Measurements from ENCODE around the gene ZNF177. TPM values are rescaled to one million over a fixed set of nuclear protein-coding genes. Genes with fewer than 3 reads are reported as not detected.

Gene ZNF177
- total RNA-seq, 3 donors from 2014 or later (not counting 1 experiment from before 2014, with no cell fraction given): 0.31 to 1.5 (median 1.2) TPM

- peaks cover 2% of the 10 kb centered on the region for H3K4me1 ChIP-seq (ENCODE audit: control insufficient read depth, insufficient read depth, low read length)
- Mint-ChIP-seq H3K4me3 (no peak overlapping the region), H3K36me3 (peaks cover 49% of the 10 kb centered on the region), H3K27me3 (ENCODE audit: low read depth in 2 of 2) (no peaks in the 10 kb centered on the region), H3K27ac (no peak overlapping the region), H3K4me1 (peaks cover 2 to 14% of the 10 kb centered on the region in 2 donors), H3K9me3 (peaks cover 6 to 17% of the 10 kb centered on the region in 2 donors)
- TF ChIP-seq CTCF (IDR thresholded peaks at IDR 0.05): no peak
- H3K36me3 ChIP-seq (ENCODE audit: control insufficient read depth, insufficient read depth, low read length): peaks cover 23% of the 10 kb centered on the region
- H3K27ac ChIP-seq (ENCODE audit: low read length): no peak overlapping the region
- DNase-seq: no peak
- peaks cover 41% of the 10 kb centered on the region for H3K9me3 ChIP-seq (ENCODE audit: control insufficient read depth, insufficient read depth, low read length)
- intact Hi-C loops (cut with micrococcal nuclease): no loop called here
- H3K4me3 ChIP-seq (ENCODE audit: low read length): no peak overlapping the region
- H3K27me3 ChIP-seq (ENCODE audit: control insufficient read depth, insufficient read depth, low read length): no peaks in the 10 kb centered on the region
- no peak for ATAC-seq
Measured at GRCh38 chr19:9329999-9330398, 32.8 kb upstream of the ZNF177 start.

GRCh38 chr19:9342610-9343304 lies 20.1 kb upstream of the ZNF177 start:
- Mint-ChIP-seq H3K9me3 (peaks cover 17 to 34% of the 10 kb centered on the region in 2 donors), H3K4me1 (peaks cover 0 to 5% of the 10 kb centered on the region in 2 donors), H3K27ac (no peak overlapping the region), H3K4me3 (no peak overlapping the region), H3K27me3 (ENCODE audit: low read depth in 2 of 2) (no peaks in the 10 kb centered on the region), H3K36me3 (peaks cover 77% of the 10 kb centered on the region)
- Histone ChIP-seq H3K27me3 (ENCODE audit: control insufficient read depth, insufficient read depth, low read length) (no peaks in the 10 kb centered on the region), H3K9me3 (ENCODE audit: control insufficient read depth, insufficient read depth, low read length) (peaks cover 53% of the 10 kb centered on the region), H3K4me3 (ENCODE audit: low read length) (no peak overlapping the region), H3K4me1 (ENCODE audit: control insufficient read depth, insufficient read depth, low read length) (no peaks in the 10 kb centered on the region), H3K36me3 (ENCODE audit: control insufficient read depth, insufficient read depth, low read length) (peaks cover 49% of the 10 kb centered on the region), H3K27ac (ENCODE audit: low read length) (no peak overlapping the region)
- intact Hi-C loops (cut with micrococcal nuclease): no loop called here
- DNase-seq (no peak), ATAC-seq (no peak)
- TF ChIP-seq CTCF (IDR thresholded peaks at IDR 0.05): no peak
- 98% methylated on average over 5 of the region's 6 CpGs for WGBS (ENCODE audit: insufficient coverage)

GRCh38 chr19:9345005-9345404 lies 17.8 kb upstream of the ZNF177 start:
- DNase-seq: no peak
- H3K9me3 ChIP-seq (ENCODE audit: control insufficient read depth, insufficient read depth, low read length): peaks cover 52% of the 10 kb centered on the region
- no peak for ATAC-seq
- no peaks in the 10 kb centered on the region for H3K27me3 Mint-ChIP-seq (ENCODE audit: low read depth in 2 of 2)
- H3K4me1 Mint-ChIP-seq: no peaks in the 10 kb centered on the region
- no peaks in the 10 kb centered on the region for H3K27me3 ChIP-seq (ENCODE audit: control insufficient read depth, insufficient read depth, low read length)
- H3K36me3 Mint-ChIP-seq: peaks cover 73% of the 10 kb centered on the region
- no peak for TF ChIP-seq CTCF (IDR thresholded peaks at IDR 0.05)
- no peak overlapping the region for H3K27ac ChIP-seq (ENCODE audit: low read length)
- H3K4me1 ChIP-seq (ENCODE audit: control insufficient read depth, insufficient read depth, low read length): no peaks in the 10 kb centered on the region
- H3K9me3 Mint-ChIP-seq: peaks cover 14 to 36% of the 10 kb centered on the region in 2 donors
- WGBS (ENCODE audit: insufficient coverage): no CpG with 5 or more reads among the region's 2 CpGs
- no peak overlapping the region for H3K27ac Mint-ChIP-seq
- H3K4me3 Mint-ChIP-seq: no peak overlapping the region
- H3K4me3 ChIP-seq (ENCODE audit: low read length): no peak overlapping the region
- intact Hi-C loops (cut with micrococcal nuclease): no loop called here
- H3K36me3 ChIP-seq (ENCODE audit: control insufficient read depth, insufficient read depth, low read length): peaks cover 34% of the 10 kb centered on the region

- Mint-ChIP-seq H3K27me3 (ENCODE audit: low read depth in 2 of 2) (no peaks in the 10 kb centered on the region), H3K9me3 (peaks cover 13 to 31% of the 10 kb centered on the region in 2 donors), H3K4me1 (no peaks in the 10 kb centered on the region), H3K36me3 (peaks cover 58% of the 10 kb centered on the region), H3K4me3 (no peak overlapping the region), H3K27ac (no peak overlapping the region)
- Histone ChIP-seq H3K27me3 (ENCODE audit: control insufficient read depth, insufficient read depth, low read length) (no peaks in the 10 kb centered on the region), H3K27ac (ENCODE audit: low read length) (no peak overlapping the region), H3K36me3 (ENCODE audit: control insufficient read depth, insufficient read depth, low read length) (peaks cover 4% of the 10 kb centered on the region), H3K9me3 (ENCODE audit: control insufficient read depth, insufficient read depth, low read length) (peaks cover 62% of the 10 kb centered on the region), H3K4me1 (ENCODE audit: control insufficient read depth, insufficient read depth, low read length) (no peaks in the 10 kb centered on the region), H3K4me3 (ENCODE audit: low read length) (no peak overlapping the region)
- WGBS (ENCODE audit: insufficient coverage): 97% methylated on average over 3 of the region's 3 CpGs
- intact Hi-C loops (cut with micrococcal nuclease): no loop called here
- ATAC-seq: no peak
- TF ChIP-seq CTCF (IDR thresholded peaks at IDR 0.05): no peak
- no peak for DNase-seq
Measured at GRCh38 chr19:9348253-9348652, 14.6 kb upstream of the ZNF177 start.

All from natural killer cell (primary cell).